Spinal cord (tissue), 10 donors: ENCODE measurements around the gene USP7. TPM values are rescaled to one million over a fixed set of nuclear protein-coding genes. Genes with fewer than 3 reads are reported as not detected.

ENCODE experiments used
- DNase-seq, 6 donors: peaks; one replicate each; pipeline versions ENCODE4 v3.0.0 to v3.0.0-alpha.2; 2013 to 2015; ENCODE audit warnings: low spot score in 6 of 6, low read depth in 4 of 6
- H3K27ac ChIP-seq: one replicate; pipeline ENCODE4 v1.5.1; 2013; ENCODE audit warnings: low read depth, low read length, control low read depth
- H3K27me3 ChIP-seq: one replicate; pipeline ENCODE4 v1.6.1; 2013; ENCODE audit warnings: low read length; ENCODE audit not compliant: control insufficient read depth, insufficient read depth
- H3K36me3 ChIP-seq: one replicate; pipeline ENCODE4 v1.6.1; 2013; ENCODE audit warnings: low read length; ENCODE audit not compliant: control insufficient read depth, insufficient read depth
- H3K4me1 ChIP-seq: one replicate; pipeline ENCODE4 v1.6.1; 2013; ENCODE audit warnings: low read length; ENCODE audit not compliant: control insufficient read depth, insufficient read depth
- H3K4me3 ChIP-seq: one replicate; pipeline ENCODE4 v1.5.1; 2013; ENCODE audit warnings: low read depth, low read length, control low read depth
- H3K9me3 ChIP-seq: one replicate; pipeline ENCODE4 v1.6.1; 2013; ENCODE audit warnings: low read length; ENCODE audit not compliant: control insufficient read depth, insufficient read depth
- WGBS: methylation state at CpG from one replicate; pipeline ENCODE4 v1.1.5; 2013; ENCODE audit warnings: missing lambda C conversion rate; ENCODE audit not compliant: insufficient coverage; 5-methylcytosine and 5-hydroxymethylcytosine counted together
- polyA plus RNA-seq, 2 donors: library from polyadenylated mRNA; unstranded; fragments of 120-200 nt; gene quantifications; one replicate each; pipeline ENCODE4 v1.2.1, GENCODE V29; 2013; ENCODE audit not compliant: insufficient read length in 2 of 2
- total RNA-seq, 2 donors: library from RNA; depleted of rRNA in 1 of 2; stranded (reverse); fragments of 120-200 nt in 1 of 2; fragments of >200 nt in 1 of 2; gene quantifications; one replicate each; pipeline versions ENCODE4 v1.2.3 to v1.2.4, GENCODE V29; 2013 to 2014
- donor health status: healthy.

USP7 gene
- total and polyA plus RNA-seq, 4 donors, result 60.6 to 103 (median 95.3) TPM

DNA sequence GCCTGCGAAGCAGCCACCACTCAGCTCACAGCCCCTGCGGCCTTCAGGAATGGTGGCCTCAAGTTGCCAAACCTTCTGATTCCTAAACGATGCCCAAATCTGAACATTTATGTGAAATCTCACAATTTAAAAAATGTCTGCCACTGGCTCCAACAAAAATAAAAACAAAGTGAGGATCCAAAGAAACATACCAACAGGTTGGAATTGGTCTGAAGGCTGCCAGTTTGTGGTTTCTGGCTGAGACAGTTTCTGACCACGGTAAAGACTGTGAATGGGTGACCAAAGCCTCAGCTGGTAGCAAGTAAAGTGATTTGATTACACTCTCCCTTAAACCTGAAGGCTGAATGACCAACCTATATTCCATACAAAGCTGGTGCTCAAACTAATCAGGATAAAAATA, 56.6 kb downstream of the USP7 start:
- no peak for DNase-seq
- Histone ChIP-seq H3K4me1 (no peaks in the 10 kb centered on the region), H3K9me3 (no peaks in the 10 kb centered on the region), H3K27ac (no peak overlapping the region), H3K36me3 (peaks cover 68% of the 10 kb centered on the region), H3K27me3 (no peaks in the 10 kb centered on the region), H3K4me3 (no peak overlapping the region)
- WGBS, result 100% methylated on average over 3 of the region's 4 CpGs

DNA sequence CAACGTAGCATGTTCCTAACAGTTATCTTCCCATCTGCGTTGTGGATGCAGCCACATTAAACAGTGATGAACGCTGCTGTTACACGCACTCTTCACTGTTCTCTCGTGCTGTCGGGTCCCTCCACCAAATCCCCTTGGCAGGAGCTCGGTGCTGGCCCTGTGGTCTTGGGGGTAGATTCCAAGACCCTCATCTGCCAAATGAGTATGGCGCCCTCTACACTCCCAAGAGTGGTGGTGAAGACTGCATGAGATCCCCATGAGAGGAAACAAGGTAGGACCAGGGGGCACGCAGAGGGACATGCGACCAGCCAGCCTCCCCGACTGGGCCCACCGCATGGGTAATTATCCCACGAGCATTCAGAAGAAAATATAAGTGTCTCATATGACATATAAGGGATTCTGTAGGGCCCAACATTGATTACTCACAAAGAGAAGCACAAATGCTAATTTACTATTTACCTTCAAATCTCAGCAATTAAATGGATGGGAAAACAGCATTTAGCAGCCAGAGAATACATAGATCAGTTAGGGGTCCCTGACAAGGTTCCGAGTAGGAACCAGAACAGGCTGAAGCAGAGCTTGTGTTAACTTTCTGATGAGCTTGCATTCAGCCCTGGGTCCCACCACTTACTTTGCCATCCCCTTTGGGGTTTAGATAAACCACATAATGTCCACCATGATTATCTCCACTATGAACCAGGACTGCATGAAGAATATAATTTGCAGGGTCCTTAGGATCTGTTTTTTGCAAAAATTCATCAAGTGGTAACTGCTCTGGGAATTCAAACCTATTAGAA, 57.7 kb downstream of the USP7 start:
- no peak for DNase-seq
- 83% methylated on average over 5 of the region's 14 CpGs for WGBS
- Histone ChIP-seq H3K4me1 (no peaks in the 10 kb centered on the region), H3K27me3 (no peaks in the 10 kb centered on the region), H3K9me3 (no peaks in the 10 kb centered on the region), H3K36me3 (peaks cover 68% of the 10 kb centered on the region), H3K27ac (no peak overlapping the region), H3K4me3 (no peak overlapping the region)

DNA sequence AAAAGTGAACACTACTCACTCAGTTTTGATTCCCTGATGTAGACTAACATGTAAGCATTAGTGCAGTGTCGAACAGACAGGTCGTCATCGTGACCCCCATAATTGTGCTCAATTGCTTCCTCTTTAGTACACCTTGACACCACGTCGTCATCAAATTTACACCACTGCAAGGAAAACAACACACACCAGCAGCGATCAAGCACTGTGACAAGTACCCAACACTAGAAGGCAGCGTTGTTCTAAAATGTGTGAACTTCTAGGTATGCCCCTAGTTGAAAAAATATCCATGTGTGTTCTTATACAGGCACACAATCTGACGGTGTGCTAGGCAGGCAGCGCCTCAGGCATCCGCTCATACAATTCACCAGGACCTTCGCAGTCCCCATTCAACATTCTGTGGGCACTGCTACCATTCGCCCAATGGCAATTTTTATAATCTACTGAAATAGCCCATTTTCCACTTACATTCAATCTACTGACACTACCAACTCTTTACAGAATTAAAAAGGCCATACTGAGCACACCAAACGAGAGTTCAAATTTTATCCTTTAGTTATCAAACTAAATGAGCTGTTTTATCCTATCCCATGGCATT, 58.4 kb downstream of the USP7 start:
- Histone ChIP-seq H3K27ac (no peak overlapping the region), H3K9me3 (no peaks in the 10 kb centered on the region), H3K36me3 (peaks cover 66% of the 10 kb centered on the region), H3K4me3 (no peak overlapping the region), H3K27me3 (no peaks in the 10 kb centered on the region), H3K4me1 (no peaks in the 10 kb centered on the region)
- 79% methylated on average over 11 of the region's 13 CpGs for WGBS
- DNase-seq, result peak in 2 of 6 donors; percentile 38 to 62

DNA sequence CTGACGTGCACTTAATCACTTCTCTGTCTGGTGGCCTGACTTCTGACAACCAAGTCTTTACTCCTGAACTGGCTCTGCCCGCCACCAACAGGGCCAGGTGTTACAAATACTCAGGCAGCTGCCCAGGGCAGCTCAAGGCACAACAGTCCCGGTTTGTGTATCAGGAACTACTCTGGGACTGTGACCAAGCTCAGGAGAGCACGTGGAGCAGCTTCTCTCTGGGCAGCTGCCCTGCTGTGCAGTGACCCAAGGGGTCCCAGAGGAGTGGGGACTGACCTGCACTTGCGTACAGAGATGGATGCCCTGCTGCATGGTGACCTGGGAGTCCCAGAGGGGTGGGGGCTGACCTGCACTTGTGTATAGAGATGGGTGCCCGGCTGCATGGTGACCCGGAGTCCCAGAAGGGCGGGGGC, 59.7 kb downstream of the USP7 start:
- H3K4me3 ChIP-seq, result no peak overlapping the region
- 92% methylated on average over 8 of the region's 8 CpGs for WGBS
- no peak overlapping the region for H3K27ac ChIP-seq
- H3K4me1 ChIP-seq, result no peaks in the 10 kb centered on the region
- no peaks in the 10 kb centered on the region for H3K27me3 ChIP-seq
- no peaks in the 10 kb centered on the region for H3K9me3 ChIP-seq
- DNase-seq, result no peak
- H3K36me3 ChIP-seq, result peaks cover 63% of the 10 kb centered on the region

DNA sequence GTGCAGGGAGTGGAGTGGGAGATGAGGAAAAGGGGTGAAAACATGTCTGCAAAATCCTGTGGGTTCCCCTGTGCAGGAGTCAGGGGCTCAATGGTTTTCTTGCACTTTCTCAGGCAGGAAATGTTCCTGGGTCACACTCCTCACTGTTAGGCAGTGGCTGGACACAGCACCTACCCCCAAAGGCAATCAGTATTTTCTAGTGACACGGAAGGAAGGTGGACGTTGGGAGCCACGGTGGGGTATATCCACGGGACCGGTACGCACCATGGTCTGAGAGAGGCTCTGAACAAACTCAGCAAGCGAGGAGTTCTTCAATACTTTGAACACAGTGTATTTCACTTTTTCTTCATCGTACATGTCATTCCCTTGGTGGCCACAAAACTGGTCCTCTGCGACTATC, 60.7 kb downstream of the USP7 start:
- no peak for DNase-seq
- peaks cover 68% of the 10 kb centered on the region for H3K36me3 ChIP-seq
- 98% methylated on average over 9 of the region's 9 CpGs for WGBS
- H3K4me1 ChIP-seq, result no peaks in the 10 kb centered on the region
- H3K9me3 ChIP-seq, result no peaks in the 10 kb centered on the region
- H3K27ac ChIP-seq, result no peak overlapping the region
- no peaks in the 10 kb centered on the region for H3K27me3 ChIP-seq
- H3K4me3 ChIP-seq, result no peak overlapping the region

DNA sequence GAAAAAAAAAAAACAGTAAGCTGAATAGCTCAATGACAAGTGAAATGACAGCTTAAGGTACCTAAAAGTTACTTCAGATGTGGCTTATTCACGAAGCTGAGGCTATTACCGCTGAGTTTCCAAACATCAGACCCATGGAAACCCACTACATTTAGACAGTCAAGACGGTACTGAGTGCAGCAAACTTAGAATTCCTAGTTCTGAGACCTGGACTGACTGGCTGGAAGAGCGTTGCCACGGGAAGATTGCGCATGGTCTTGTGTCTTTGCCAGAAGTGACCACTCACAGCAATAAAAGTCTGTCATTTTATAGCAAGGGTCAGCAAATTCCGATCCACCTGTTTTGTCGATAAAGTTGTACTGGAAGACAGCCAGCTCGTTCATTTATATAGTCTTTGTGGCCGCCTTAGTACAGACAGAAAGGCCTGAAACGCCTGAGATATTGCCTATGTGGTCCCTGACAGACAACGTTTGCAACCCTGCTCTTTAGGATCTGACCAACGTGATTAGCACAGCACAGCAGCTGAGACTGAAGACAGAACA, 62.3 kb downstream of the USP7 start:
- Histone ChIP-seq H3K27ac (no peak overlapping the region), H3K4me3 (no peak overlapping the region), H3K9me3 (no peaks in the 10 kb centered on the region), H3K4me1 (no peaks in the 10 kb centered on the region), H3K27me3 (no peaks in the 10 kb centered on the region), H3K36me3 (peaks cover 72% of the 10 kb centered on the region)
- WGBS, result 82% methylated on average over 11 of the region's 13 CpGs
- peak in 1 of 6 donors; percentile 30 for DNase-seq

DNA sequence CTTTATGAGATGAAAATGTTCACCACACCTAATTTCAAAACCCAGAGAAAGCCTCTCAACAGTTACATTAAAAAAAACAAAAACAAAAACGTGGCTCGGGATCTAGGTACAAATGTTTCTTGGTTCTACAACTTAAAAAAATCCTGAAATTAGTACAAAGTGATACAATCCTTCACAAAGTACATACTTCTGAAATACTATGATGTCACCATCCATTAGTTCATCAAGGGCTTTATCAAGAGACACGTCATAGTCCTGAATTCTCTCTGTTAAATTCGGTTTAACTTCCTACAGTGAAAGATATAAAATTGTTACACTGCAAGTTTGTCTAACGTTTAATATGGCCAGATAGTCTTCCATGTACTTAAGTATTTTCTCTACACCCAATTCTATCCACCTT, 63.4 kb downstream of the USP7 start:
- no peaks in the 10 kb centered on the region for H3K27me3 ChIP-seq
- WGBS, result no CpG with 5 or more reads among the region's 5 CpGs
- H3K36me3 ChIP-seq, result peaks cover 71% of the 10 kb centered on the region
- no peaks in the 10 kb centered on the region for H3K4me1 ChIP-seq
- no peak for DNase-seq
- no peak overlapping the region for H3K27ac ChIP-seq
- H3K4me3 ChIP-seq, result no peak overlapping the region
- no peaks in the 10 kb centered on the region for H3K9me3 ChIP-seq

DNA sequence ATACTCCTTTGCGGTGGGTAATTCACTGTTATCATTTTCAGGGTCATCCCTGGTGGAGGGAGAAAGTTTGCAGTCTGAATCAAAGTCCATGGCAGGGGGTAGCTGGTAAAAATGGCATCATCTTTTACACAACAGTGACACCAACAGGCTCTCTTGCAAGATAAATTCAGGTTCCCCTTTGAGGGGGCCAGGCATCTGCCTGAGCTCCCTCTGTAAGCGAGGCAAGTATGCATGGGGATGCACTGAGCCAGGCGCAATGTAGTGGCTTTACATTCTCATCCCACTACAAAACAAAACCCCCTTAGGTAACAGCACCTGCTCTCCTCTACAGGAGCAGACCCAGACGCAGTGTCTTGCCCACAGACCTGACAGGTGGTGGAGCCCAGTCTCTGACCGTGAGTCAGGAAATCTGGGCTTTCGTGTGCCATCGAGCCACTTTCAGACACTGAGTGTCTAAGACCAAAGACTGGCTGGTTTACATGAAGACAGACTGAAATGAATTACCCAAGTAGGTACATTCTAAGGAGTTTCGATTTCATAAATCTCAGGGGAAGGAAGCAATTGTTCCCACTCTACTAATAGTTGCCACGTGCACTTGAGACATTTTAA, 63.9 kb downstream of the USP7 start:
- H3K4me3 ChIP-seq, result no peak overlapping the region
- no peaks in the 10 kb centered on the region for H3K4me1 ChIP-seq
- peaks cover 72% of the 10 kb centered on the region for H3K36me3 ChIP-seq
- H3K27ac ChIP-seq, result no peak overlapping the region
- 89% methylated on average over 4 of the region's 9 CpGs for WGBS
- no peaks in the 10 kb centered on the region for H3K9me3 ChIP-seq
- no peaks in the 10 kb centered on the region for H3K27me3 ChIP-seq
- no peak for DNase-seq

DNA sequence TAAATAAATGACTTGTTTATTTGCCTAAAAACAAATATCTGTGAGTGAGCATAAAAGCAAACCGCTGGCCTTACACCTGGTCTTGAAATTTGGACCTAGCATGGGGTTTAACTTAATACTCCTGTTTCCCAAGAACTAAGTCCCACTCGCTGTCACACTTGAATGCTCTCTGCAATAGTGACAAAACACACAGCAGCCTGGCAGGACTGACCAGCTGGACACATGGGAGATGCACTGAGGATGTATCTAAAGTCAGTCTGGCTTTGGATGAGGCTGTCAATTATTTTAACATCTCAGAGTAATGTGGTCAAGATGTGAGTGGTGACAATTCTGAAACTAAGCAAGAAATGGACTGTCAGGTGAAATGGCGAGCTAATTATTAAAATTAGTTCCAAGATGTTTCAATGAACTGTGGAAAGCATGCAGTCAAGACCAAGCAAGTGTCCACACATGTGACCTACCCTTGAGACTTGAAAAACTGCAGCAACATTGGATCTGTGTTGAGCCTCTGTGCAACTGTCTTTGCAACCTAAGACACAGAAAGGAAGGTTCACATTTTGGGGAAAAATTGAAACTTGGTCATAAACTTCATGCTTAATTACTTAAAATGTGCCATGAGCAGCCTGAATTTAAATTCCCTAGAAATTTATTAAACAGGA, 64.9 kb downstream of the USP7 start:
- Histone ChIP-seq H3K9me3 (no peaks in the 10 kb centered on the region), H3K27me3 (no peaks in the 10 kb centered on the region), H3K4me1 (peaks cover 4% of the 10 kb centered on the region), H3K27ac (no peak overlapping the region), H3K4me3 (no peak overlapping the region), H3K36me3 (peaks cover 72% of the 10 kb centered on the region)
- DNase-seq, result no peak
- WGBS, result 100% methylated on average over 3 of the region's 3 CpGs
